Measurements from ENCODE around the gene STRN4. TPM values are rescaled to one million over a fixed set of nuclear protein-coding genes. Genes with fewer than 3 reads are reported as not detected.

STRN4 gene
- total RNA-seq, 1 experiment from 2014 or later: 134 TPM

DNA sequence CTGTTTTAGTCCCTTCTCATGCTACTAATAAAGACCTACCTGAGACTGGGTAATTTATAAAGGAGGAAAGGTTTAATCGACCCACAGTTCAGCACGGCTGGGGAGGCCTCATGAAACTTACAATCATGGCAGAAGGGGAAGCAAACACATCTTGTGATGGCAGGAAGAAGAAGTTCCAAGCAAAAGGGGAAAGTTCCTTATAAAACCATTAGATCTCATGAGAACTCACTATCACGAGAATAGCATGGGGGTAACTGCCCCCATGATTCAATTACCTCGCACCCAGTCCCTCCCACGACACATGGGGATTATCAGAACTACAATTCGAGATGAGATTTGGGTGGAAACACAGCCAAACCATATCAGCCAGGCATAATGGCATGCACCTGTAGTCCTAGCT is 13.0 kb upstream of the STRN4 start:
- no peaks in the 10 kb centered on the region for H3K27me3 ChIP-seq (replicated peaks; ENCODE audit: insufficient read depth, low read depth, low read length, poor library complexity)
- intact Hi-C loops (cut with micrococcal nuclease; ENCODE audit: unreplicated experiment): loop anchor here (5.0 kb wide), 1 partner anchor 233 kb away; no protein-coding TSS in a partner anchor
- no peaks in the 10 kb centered on the region for H3K36me3 ChIP-seq (ENCODE audit: insufficient read depth, low read length, poor library complexity, severe bottlenecking)
- ChIA-PET POLR2A (ENCODE audit: low non-redundant PET) (no interaction called here), CTCF (no interaction called here)
- no TSS peak for BruUV-seq (replicated peaks)
- H3K9me3 ChIP-seq (ENCODE audit: low read depth, low read length, poor library complexity, severe bottlenecking): no peaks in the 10 kb centered on the region
- no peaks in the 10 kb centered on the region for H3K4me1 ChIP-seq (ENCODE audit: insufficient read depth, low read length, poor library complexity, severe bottlenecking)
- H3K4me3 ChIP-seq (ENCODE audit: low read depth, low read length, poor library complexity, severe bottlenecking): no peak overlapping the region
- TF ChIP-seq EZH2 (IDR thresholded peaks at IDR 0.05; ENCODE audit: borderline replicate concordance, low read depth, low read length, poor library complexity, severe bottlenecking): no peak
- TF ChIP-seq, protein P1, sequence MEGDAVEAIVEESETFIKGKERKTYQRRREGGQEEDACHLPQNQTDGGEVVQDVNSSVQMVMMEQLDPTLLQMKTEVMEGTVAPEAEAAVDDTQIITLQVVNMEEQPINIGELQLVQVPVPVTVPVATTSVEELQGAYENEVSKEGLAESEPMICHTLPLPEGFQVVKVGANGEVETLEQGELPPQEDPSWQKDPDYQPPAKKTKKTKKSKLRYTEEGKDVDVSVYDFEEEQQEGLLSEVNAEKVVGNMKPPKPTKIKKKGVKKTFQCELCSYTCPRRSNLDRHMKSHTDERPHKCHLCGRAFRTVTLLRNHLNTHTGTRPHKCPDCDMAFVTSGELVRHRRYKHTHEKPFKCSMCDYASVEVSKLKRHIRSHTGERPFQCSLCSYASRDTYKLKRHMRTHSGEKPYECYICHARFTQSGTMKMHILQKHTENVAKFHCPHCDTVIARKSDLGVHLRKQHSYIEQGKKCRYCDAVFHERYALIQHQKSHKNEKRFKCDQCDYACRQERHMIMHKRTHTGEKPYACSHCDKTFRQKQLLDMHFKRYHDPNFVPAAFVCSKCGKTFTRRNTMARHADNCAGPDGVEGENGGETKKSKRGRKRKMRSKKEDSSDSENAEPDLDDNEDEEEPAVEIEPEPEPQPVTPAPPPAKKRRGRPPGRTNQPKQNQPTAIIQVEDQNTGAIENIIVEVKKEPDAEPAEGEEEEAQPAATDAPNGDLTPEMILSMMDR (conservative IDR thresholded peaks at IDR 0.05; ENCODE audit: low read depth, low read length): no peak
- DNase-seq (ENCODE audit: low spot score): no peak
- H3K27ac ChIP-seq (ENCODE audit: low read depth, low read length, poor library complexity, severe bottlenecking): no peak overlapping the region

DNA sequence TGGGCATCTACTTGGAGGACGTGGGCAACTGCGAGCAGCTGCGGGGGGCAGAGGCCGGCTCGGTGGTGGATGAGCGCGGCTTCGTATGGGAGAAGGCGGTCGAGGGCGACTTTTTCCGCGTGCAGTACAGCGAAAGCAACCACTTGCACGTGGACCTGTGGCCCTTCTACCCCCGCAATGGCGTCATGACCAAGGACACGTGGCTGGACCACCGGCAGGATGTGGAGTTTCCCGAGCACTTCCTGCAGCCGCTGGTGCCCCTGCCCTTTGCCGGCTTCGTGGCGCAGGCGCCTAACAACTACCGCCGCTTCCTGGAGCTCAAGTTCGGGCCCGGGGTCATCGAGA is 10.3 kb upstream of the STRN4 start:
- no peak for DNase-seq (ENCODE audit: low spot score)
- no peak for TF ChIP-seq EZH2 (IDR thresholded peaks at IDR 0.05; ENCODE audit: borderline replicate concordance, low read depth, low read length, poor library complexity, severe bottlenecking)
- TF ChIP-seq, protein P1 (conservative IDR thresholded peaks at IDR 0.05; ENCODE audit: low read depth, low read length): no peak
- CTCF ChIA-PET: interaction anchor here (0.6 kb wide), 1 partner anchor 156 kb away, joined by 4 read pairs; no protein-coding TSS in a partner anchor
- no TSS peak for BruUV-seq (replicated peaks)
- Histone ChIP-seq H3K4me1 (ENCODE audit: insufficient read depth, low read length, poor library complexity, severe bottlenecking) (no peaks in the 10 kb centered on the region), H3K9me3 (ENCODE audit: low read depth, low read length, poor library complexity, severe bottlenecking) (no peaks in the 10 kb centered on the region), H3K36me3 (ENCODE audit: insufficient read depth, low read length, poor library complexity, severe bottlenecking) (no peaks in the 10 kb centered on the region), H3K27me3 (replicated peaks; ENCODE audit: insufficient read depth, low read depth, low read length, poor library complexity) (no peaks in the 10 kb centered on the region), H3K27ac (ENCODE audit: low read depth, low read length, poor library complexity, severe bottlenecking) (no peak overlapping the region), H3K4me3 (ENCODE audit: low read depth, low read length, poor library complexity, severe bottlenecking) (no peak overlapping the region)
- POLR2A ChIA-PET (ENCODE audit: low non-redundant PET): no interaction called here
- intact Hi-C loops (cut with micrococcal nuclease; ENCODE audit: unreplicated experiment): loop anchor here (2.0 to 5.0 kb wide), 2 partner anchors 84 to 236 kb away; no protein-coding TSS in a partner anchor

DNA sequence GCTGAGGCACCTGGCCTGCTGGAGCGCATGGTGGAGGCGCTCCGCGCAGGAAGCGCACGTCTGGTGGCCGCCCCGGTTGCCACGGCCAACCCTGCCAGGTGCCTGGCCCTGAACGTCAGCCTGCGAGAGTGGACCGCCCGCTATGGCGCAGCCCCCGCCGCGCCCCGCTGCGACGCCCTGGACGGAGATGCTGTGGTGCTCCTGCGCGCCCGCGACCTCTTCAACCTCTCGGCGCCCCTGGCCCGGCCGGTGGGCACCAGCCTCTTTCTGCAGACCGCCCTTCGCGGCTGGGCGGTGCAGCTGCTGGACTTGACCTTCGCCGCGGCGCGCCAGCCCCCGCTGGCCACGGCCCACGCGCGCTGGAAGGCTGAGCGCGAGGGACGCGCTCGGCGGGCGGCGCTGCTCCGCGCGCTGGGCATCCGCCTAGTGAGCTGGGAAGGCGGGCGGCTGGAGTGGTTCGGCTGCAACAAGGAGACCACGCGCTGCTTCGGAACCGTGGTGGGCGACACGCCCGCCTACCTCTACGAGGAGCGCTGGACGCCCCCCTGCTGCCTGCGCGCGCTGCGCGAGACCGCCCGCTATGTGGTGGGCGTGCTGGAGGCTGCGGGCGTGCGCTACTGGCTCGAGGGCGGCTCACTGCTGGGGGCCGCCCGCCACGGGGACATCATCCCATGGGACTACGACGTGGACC is 9.7 kb upstream of the STRN4 start:
- intact Hi-C loops (cut with micrococcal nuclease; ENCODE audit: unreplicated experiment): loop anchor here (2.0 to 5.0 kb wide), 2 partner anchors 85 to 236 kb away; no protein-coding TSS in a partner anchor
- Histone ChIP-seq H3K27ac (ENCODE audit: low read depth, low read length, poor library complexity, severe bottlenecking) (no peak overlapping the region), H3K27me3 (replicated peaks; ENCODE audit: insufficient read depth, low read depth, low read length, poor library complexity) (no peaks in the 10 kb centered on the region), H3K36me3 (ENCODE audit: insufficient read depth, low read length, poor library complexity, severe bottlenecking) (no peaks in the 10 kb centered on the region), H3K4me1 (ENCODE audit: insufficient read depth, low read length, poor library complexity, severe bottlenecking) (no peaks in the 10 kb centered on the region), H3K9me3 (ENCODE audit: low read depth, low read length, poor library complexity, severe bottlenecking) (no peaks in the 10 kb centered on the region), H3K4me3 (ENCODE audit: low read depth, low read length, poor library complexity, severe bottlenecking) (no peak overlapping the region)
- CTCF ChIA-PET: no interaction called here
- POLR2A ChIA-PET (ENCODE audit: low non-redundant PET): no interaction called here
- no TSS peak for BruUV-seq (replicated peaks)
- TF ChIP-seq EZH2 (IDR thresholded peaks at IDR 0.05; ENCODE audit: borderline replicate concordance, low read depth, low read length, poor library complexity, severe bottlenecking): no peak
- TF ChIP-seq, protein P1 (conservative IDR thresholded peaks at IDR 0.05; ENCODE audit: low read depth, low read length): no peak
- no peak for DNase-seq (ENCODE audit: low spot score)

All from A673 (cell line).